OCI-LY3 (cell line): ENCODE measurements around the gene CPLX1.

Experiments
- CTCF ChIP-seq: fragments of 200-600, 300-600 bp; sonication (generic); IDR thresholded peaks from 2 replicates; pipeline ENCODE4 v1.5.1; 2014; ENCODE audit warnings: antibody characterized with exemption, low read length, low read depth
- EZH2phosphoT487 ChIP-seq: fragments of 200-600 bp; shearing (Covaris generic); IDR thresholded peaks from 2 replicates; pipeline ENCODE4 v1.6.1; 2018; ENCODE audit warnings: antibody characterized with exemption, mixed run types, low read depth

GRCh38 chr4:763191-763810 is 62.6 kb downstream of the CPLX1 start:
- TF ChIP-seq CTCF, result no peak
- TF ChIP-seq EZH2phosphoT487, result no peak
